ENCODE measurements around the gene CHSY3.
"Not testable (repeated sequence)": the region's sequence is repeated elsewhere in the genome, so short reads cannot be mapped to it uniquely, and the experiment has no call there.

The CHSY3 gene

GRCh38 chr5:130158036-130158435 lies 253.8 kb downstream of the CHSY3 start:
- Histone ChIP-seq H3K9ac (ENCODE audit: low read depth, low read length) (no peak overlapping the region), H3K9me3 (ENCODE audit: control insufficient read depth, insufficient read depth, low read length) (no peaks in the 10 kb centered on the region), H3K4me1 (ENCODE audit: insufficient read depth, low read length) (peaks cover 22% of the 10 kb centered on the region; the same call in 1 of the 2 replicates), H3K36me3 (ENCODE audit: insufficient read depth, low read length) (no peaks in the 10 kb centered on the region)

DNA sequence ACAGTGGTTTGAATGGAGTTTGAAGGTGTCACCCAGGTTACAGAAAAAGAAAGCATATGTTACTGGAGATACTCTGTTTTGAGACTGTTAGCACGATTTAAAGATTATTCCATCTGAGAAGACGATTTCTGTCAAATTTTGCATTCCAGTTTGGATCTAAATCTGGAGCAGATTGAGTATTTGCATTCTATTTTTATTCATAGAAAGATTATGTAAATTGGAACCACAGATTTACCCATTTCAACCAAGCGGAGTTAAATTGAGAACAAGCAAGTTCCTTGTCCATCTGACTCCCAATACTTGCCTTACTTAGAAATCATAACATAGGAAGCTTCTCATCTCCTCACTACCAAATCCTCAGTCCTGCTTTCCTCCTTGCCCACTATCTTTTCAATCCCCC lies 255.7 kb downstream of the CHSY3 start:
- H3K36me3 ChIP-seq (ENCODE audit: insufficient read depth, low read length), result no peaks in the 10 kb centered on the region
- no peak overlapping the region for H3K9ac ChIP-seq (ENCODE audit: low read depth, low read length)
- H3K9me3 ChIP-seq (ENCODE audit: control insufficient read depth, insufficient read depth, low read length), result no peaks in the 10 kb centered on the region

GRCh38 chr5:130164966-130165365 lies 260.7 kb downstream of the CHSY3 start:
- Histone ChIP-seq H3K4me1 (ENCODE audit: insufficient read depth, low read length) (peaks cover 29% of the 10 kb centered on the region; the same call in 1 of the 2 replicates), H3K9ac (ENCODE audit: low read depth, low read length) (no peak overlapping the region), H3K9me3 (ENCODE audit: control insufficient read depth, insufficient read depth, low read length) (no peaks in the 10 kb centered on the region), H3K36me3 (ENCODE audit: insufficient read depth, low read length) (no peaks in the 10 kb centered on the region)

More for the DNA sequence above, 255.7 kb downstream of the CHSY3 start:
- peaks cover 22% of the 10 kb centered on the region; the same call in 1 of the 2 replicates for H3K4me1 ChIP-seq (ENCODE audit: insufficient read depth, low read length)

- Histone ChIP-seq H3K9me3 (ENCODE audit: control insufficient read depth, insufficient read depth, low read length) (no peaks in the 10 kb centered on the region), H3K36me3 (ENCODE audit: insufficient read depth, low read length) (no peaks in the 10 kb centered on the region), H3K9ac (ENCODE audit: low read depth, low read length) (no peak overlapping the region), H3K4me1 (ENCODE audit: insufficient read depth, low read length) (peaks cover 34% of the 10 kb centered on the region; the same call in 1 of the 2 replicates)
These were observed 262.7 kb downstream of the CHSY3 start for GRCh38 chr5:130166839-130167490.

GRCh38 chr5:130168211-130168610 lies 263.9 kb downstream of the CHSY3 start:
- peaks cover 34% of the 10 kb centered on the region; the same call in 1 of the 2 replicates for H3K4me1 ChIP-seq (ENCODE audit: insufficient read depth, low read length)
- no peaks in the 10 kb centered on the region for H3K9me3 ChIP-seq (ENCODE audit: control insufficient read depth, insufficient read depth, low read length)
- H3K9ac ChIP-seq (ENCODE audit: low read depth, low read length), result no peak overlapping the region
- no peaks in the 10 kb centered on the region for H3K36me3 ChIP-seq (ENCODE audit: insufficient read depth, low read length)

- Histone ChIP-seq H3K36me3 (ENCODE audit: insufficient read depth, low read length) (no peaks in the 10 kb centered on the region), H3K4me1 (ENCODE audit: insufficient read depth, low read length) (peaks cover 18% of the 10 kb centered on the region; the same call in 1 of the 2 replicates), H3K9me3 (ENCODE audit: control insufficient read depth, insufficient read depth, low read length) (no peaks in the 10 kb centered on the region), H3K9ac (ENCODE audit: low read depth, low read length) (no peak overlapping the region)
These were observed 267.4 kb downstream of the CHSY3 start for GRCh38 chr5:130171699-130172098.

GRCh38 chr5:130183115-130183514 lies 278.9 kb downstream of the CHSY3 start:
- H3K4me1 ChIP-seq (ENCODE audit: insufficient read depth, low read length), result no peaks in the 10 kb centered on the region
- H3K9me3 ChIP-seq (ENCODE audit: control insufficient read depth, insufficient read depth, low read length), result no peaks in the 10 kb centered on the region
- H3K9ac ChIP-seq (ENCODE audit: low read depth, low read length), result no peak overlapping the region
- H3K36me3 ChIP-seq (ENCODE audit: insufficient read depth, low read length), result no peaks in the 10 kb centered on the region

GRCh38 chr5:130189961-130190360 lies 285.7 kb downstream of the CHSY3 start:
- no peaks in the 10 kb centered on the region for H3K4me1 ChIP-seq (ENCODE audit: insufficient read depth, low read length)
- H3K9ac ChIP-seq (ENCODE audit: low read depth, low read length), result no peak overlapping the region
- H3K36me3 ChIP-seq (ENCODE audit: insufficient read depth, low read length), result no peaks in the 10 kb centered on the region
- H3K9me3 ChIP-seq (ENCODE audit: control insufficient read depth, insufficient read depth, low read length), result no peaks in the 10 kb centered on the region

DNA sequence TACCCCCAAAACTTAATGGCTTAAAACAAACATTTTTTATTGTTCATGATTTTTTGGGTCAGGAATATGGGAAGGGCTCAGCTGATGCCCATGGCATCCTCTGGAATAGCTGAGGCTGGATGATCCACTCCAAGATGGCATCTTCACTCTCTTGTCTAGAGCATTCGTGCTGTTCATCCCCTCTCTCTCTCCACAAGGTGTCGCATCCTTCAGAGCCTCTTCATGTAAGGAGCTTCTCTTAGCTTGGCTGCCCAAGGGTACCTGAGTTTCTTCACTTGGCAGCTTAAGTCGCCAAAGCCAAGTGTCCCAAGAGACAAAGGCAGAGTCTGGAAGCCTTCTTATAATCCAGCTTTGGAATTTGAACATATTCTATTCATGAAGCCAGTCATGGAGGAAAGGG lies 294.7 kb downstream of the CHSY3 start:
- Histone ChIP-seq H3K9me3 (ENCODE audit: control insufficient read depth, insufficient read depth, low read length) (no peaks in the 10 kb centered on the region; the same call in 1 of the 2 replicates), H3K9ac (ENCODE audit: low read depth, low read length) (no peak overlapping the region), H3K4me1 (ENCODE audit: insufficient read depth, low read length) (no peaks in the 10 kb centered on the region), H3K36me3 (ENCODE audit: insufficient read depth, low read length) (no peaks in the 10 kb centered on the region)

- Histone ChIP-seq H3K4me1 (ENCODE audit: insufficient read depth, low read length) (no peaks in the 10 kb centered on the region), H3K9me3 (ENCODE audit: control insufficient read depth, insufficient read depth, low read length) (no peaks in the 10 kb centered on the region; the same call in 1 of the 2 replicates), H3K36me3 (ENCODE audit: insufficient read depth, low read length) (no peaks in the 10 kb centered on the region), H3K9ac (ENCODE audit: low read depth, low read length) (no peak overlapping the region)
These were observed 302.4 kb downstream of the CHSY3 start for GRCh38 chr5:130206686-130207085.

GRCh38 chr5:130213607-130214006 lies 309.3 kb downstream of the CHSY3 start:
- H3K9me3 ChIP-seq (ENCODE audit: control insufficient read depth, insufficient read depth, low read length), result no peaks in the 10 kb centered on the region
- no peaks in the 10 kb centered on the region for H3K4me1 ChIP-seq (ENCODE audit: insufficient read depth, low read length)
- no peak overlapping the region for H3K9ac ChIP-seq (ENCODE audit: low read depth, low read length)
- H3K36me3 ChIP-seq (ENCODE audit: insufficient read depth, low read length), result no peaks in the 10 kb centered on the region

- no peaks in the 10 kb centered on the region for H3K4me1 ChIP-seq (ENCODE audit: insufficient read depth, low read length)
- no peaks in the 10 kb centered on the region for H3K36me3 ChIP-seq (ENCODE audit: insufficient read depth, low read length)
- H3K9ac ChIP-seq (ENCODE audit: low read depth, low read length), result no peak overlapping the region
- H3K9me3 ChIP-seq (ENCODE audit: control insufficient read depth, insufficient read depth, low read length), result no peaks in the 10 kb centered on the region
These were observed 312.0 kb downstream of the CHSY3 start for GRCh38 chr5:130216286-130216685.

- Histone ChIP-seq H3K9me3 (ENCODE audit: control insufficient read depth, insufficient read depth, low read length) (peaks cover 2% of the 10 kb centered on the region; the same call in 1 of the 2 replicates), H3K9ac (ENCODE audit: low read depth, low read length) (no peak overlapping the region), H3K4me1 (ENCODE audit: insufficient read depth, low read length) (no peaks in the 10 kb centered on the region; the same call in 1 of the 2 replicates), H3K36me3 (ENCODE audit: insufficient read depth, low read length) (no peaks in the 10 kb centered on the region)
These were observed 318.3 kb downstream of the CHSY3 start for GRCh38 chr5:130222573-130222972.

DNA sequence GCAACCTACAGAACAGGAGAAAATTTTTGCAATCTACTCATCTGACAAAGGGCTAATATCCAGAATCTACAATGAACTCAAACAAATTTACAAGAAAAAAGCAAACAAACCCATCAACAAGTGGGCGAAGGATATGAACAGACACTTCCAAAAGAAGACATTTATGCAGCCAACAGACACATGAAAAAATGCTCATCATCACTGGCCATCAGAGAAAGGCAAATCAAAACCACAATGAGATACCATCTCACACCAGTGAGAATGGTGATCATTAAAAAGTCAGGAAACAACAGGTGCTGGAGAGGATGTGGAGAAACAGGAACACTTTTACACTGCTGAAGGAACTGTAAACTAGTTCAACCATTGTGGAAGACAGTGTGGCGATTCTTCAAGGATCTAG lies 322.3 kb downstream of the CHSY3 start:
- not testable (repeated sequence) for H3K9me3 ChIP-seq (ENCODE audit: control insufficient read depth, insufficient read depth, low read length); H3K4me1 ChIP-seq (ENCODE audit: insufficient read depth, low read length); H3K9ac ChIP-seq (ENCODE audit: low read depth, low read length); H3K36me3 ChIP-seq (ENCODE audit: insufficient read depth, low read length)

DNA sequence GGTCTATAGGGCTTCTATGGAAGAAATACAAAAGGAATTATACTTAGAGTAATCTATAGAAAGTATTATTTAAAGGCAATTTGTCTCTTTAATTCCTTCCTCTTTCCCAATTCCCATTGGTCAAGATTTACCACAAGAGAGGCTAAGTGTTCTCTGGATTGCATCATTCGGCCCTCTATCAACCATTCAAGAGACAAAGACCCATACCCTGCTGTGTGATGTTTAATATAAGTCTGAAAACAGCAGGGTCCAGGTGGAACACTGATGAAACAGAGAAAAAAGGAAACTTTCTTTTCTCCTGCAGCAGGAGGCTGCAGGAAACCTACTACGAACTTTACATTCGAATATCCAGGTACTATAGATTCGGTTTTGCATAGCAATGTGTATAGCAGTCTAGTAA lies 323.4 kb downstream of the CHSY3 start:
- H3K4me1 ChIP-seq (ENCODE audit: insufficient read depth, low read length), result peaks cover 7% of the 10 kb centered on the region; the same call in 1 of the 2 replicates
- no peaks in the 10 kb centered on the region for H3K36me3 ChIP-seq (ENCODE audit: insufficient read depth, low read length)
- H3K9ac ChIP-seq (ENCODE audit: low read depth, low read length), result no peak overlapping the region

More for the DNA sequence above, 323.4 kb downstream of the CHSY3 start:
- peaks cover 2% of the 10 kb centered on the region; the same call in 1 of the 2 replicates for H3K9me3 ChIP-seq (ENCODE audit: control insufficient read depth, insufficient read depth, low read length)

Data from ES-I3 (cell line).